HG03439 (cell line): ENCODE results near the gene GNPTG.
"Not testable (repeated sequence)": the region's sequence is repeated elsewhere in the genome, so short reads cannot be mapped to it uniquely, and the experiment has no call there.

ENCODE experiments used
- ATAC-seq: cut with Tn5 transposase; IDR thresholded peaks from one replicate; pipeline ENCODE4 v1.9.1; 2021; ENCODE audit warnings: mild to moderate bottlenecking, moderate library complexity; ENCODE audit not compliant: unreplicated experiment

Gene GNPTG

GRCh38 chr16:1318268-1318545 is 33.5 kb upstream of the GNPTG start:
- no peak for ATAC-seq

GRCh38 chr16:1319041-1319440 is 32.7 kb upstream of the GNPTG start:
- ATAC-seq: no peak

- no peak for ATAC-seq
Measured at GRCh38 chr16:1320097-1320496, 31.6 kb upstream of the GNPTG start.

GRCh38 chr16:1320658-1321240 is 31.0 kb upstream of the GNPTG start:
- ATAC-seq: no peak

- no peak for ATAC-seq
Measured at GRCh38 chr16:1322407-1322806, 29.3 kb upstream of the GNPTG start.

- ATAC-seq: no peak
Measured at GRCh38 chr16:1323296-1324239, 28.2 kb upstream of the GNPTG start.

GRCh38 chr16:1324286-1324826 is 27.4 kb upstream of the GNPTG start:
- no peak for ATAC-seq

GRCh38 chr16:1325261-1325660 is 26.5 kb upstream of the GNPTG start:
- no peak for ATAC-seq

- no peak for ATAC-seq
Measured at GRCh38 chr16:1325673-1326371, 25.9 kb upstream of the GNPTG start.

- no peak for ATAC-seq
Measured at GRCh38 chr16:1326391-1326790, 25.3 kb upstream of the GNPTG start.

- ATAC-seq: no peak
Measured at GRCh38 chr16:1326946-1327618, 24.6 kb upstream of the GNPTG start.

- ATAC-seq: no peak
Measured at GRCh38 chr16:1327619-1327947, 24.1 kb upstream of the GNPTG start.

GRCh38 chr16:1328136-1328535 is 23.6 kb upstream of the GNPTG start:
- ATAC-seq: not testable (repeated sequence)

GRCh38 chr16:1328961-1329360 is 22.8 kb upstream of the GNPTG start:
- ATAC-seq: not testable (repeated sequence)

GRCh38 chr16:1330260-1330914 is 21.3 kb upstream of the GNPTG start:
- no peak for ATAC-seq

GRCh38 chr16:1330931-1331711 is 20.6 kb upstream of the GNPTG start:
- no peak for ATAC-seq

- ATAC-seq: no peak
Measured at GRCh38 chr16:1331712-1332617, 19.8 kb upstream of the GNPTG start.

- no peak for ATAC-seq
Measured at GRCh38 chr16:1332618-1333148, 19.0 kb upstream of the GNPTG start.
